Stimulated activated CD4-positive, alpha-beta T cell treated with anti-CD3 and anti-CD28 coated beads, Interleukin-1b, Interleukin-23, amount 100 ng/mL, for 48 hours (primary cell): ENCODE measurements around the gene HSD17B4.
"Not testable (repeated sequence)": the region's sequence is repeated elsewhere in the genome, so short reads cannot be mapped to it uniquely, and the experiment has no call there.

Source experiments
- DNase-seq: peaks from one replicate; pipeline ENCODE4 v3.0.0-alpha.2; 2020

Gene HSD17B4

GRCh38 chr5:119483155-119483554, 30.9 kb downstream of the HSD17B4 start:
- DNase-seq = no peak

GRCh38 chr5:119484884-119485283, 32.6 kb downstream of the HSD17B4 start:
- no peak for DNase-seq

GRCh38 chr5:119501671-119502179, 49.4 kb downstream of the HSD17B4 start:
- no peak for DNase-seq

GRCh38 chr5:119503939-119504338, 51.6 kb downstream of the HSD17B4 start:
- not testable (repeated sequence) for DNase-seq

- no peak for DNase-seq
Observed at GRCh38 chr5:119512277-119512676, 60.0 kb downstream of the HSD17B4 start.

- DNase-seq = no peak
Observed at GRCh38 chr5:119515192-119515591, 62.9 kb downstream of the HSD17B4 start.

GRCh38 chr5:119517115-119517514, 64.8 kb downstream of the HSD17B4 start:
- not testable (repeated sequence) for DNase-seq

GRCh38 chr5:119521232-119521631, 68.9 kb downstream of the HSD17B4 start:
- DNase-seq = no peak

GRCh38 chr5:119522841-119523240, 70.5 kb downstream of the HSD17B4 start:
- no peak for DNase-seq

GRCh38 chr5:119524485-119524884, 72.2 kb downstream of the HSD17B4 start:
- no peak for DNase-seq

- DNase-seq = no peak
Observed at GRCh38 chr5:119527351-119527750, 75.1 kb downstream of the HSD17B4 start.

- DNase-seq = no peak
Observed at GRCh38 chr5:119529811-119530210, 77.5 kb downstream of the HSD17B4 start.

- no peak for DNase-seq
Observed at GRCh38 chr5:119532637-119533036, 80.3 kb downstream of the HSD17B4 start.

GRCh38 chr5:119537704-119538103, 85.4 kb downstream of the HSD17B4 start:
- no peak for DNase-seq

- DNase-seq = no peak
Observed at GRCh38 chr5:119541716-119542115, 89.4 kb downstream of the HSD17B4 start.

- DNase-seq = no peak
Observed at GRCh38 chr5:119551819-119552218, 99.5 kb downstream of the HSD17B4 start.

GRCh38 chr5:119554597-119554996, 102.3 kb downstream of the HSD17B4 start:
- no peak for DNase-seq

- DNase-seq = no peak
Observed at GRCh38 chr5:119570910-119571309, 118.6 kb downstream of the HSD17B4 start.

- no peak for DNase-seq
Observed at GRCh38 chr5:119578937-119579336, 126.6 kb downstream of the HSD17B4 start.

GRCh38 chr5:119582987-119583386, 130.7 kb downstream of the HSD17B4 start:
- no peak for DNase-seq

GRCh38 chr5:119583684-119584083, 131.4 kb downstream of the HSD17B4 start:
- no peak for DNase-seq
